K562 (cell line): ENCODE data around the gene DAPK1. TPM values are rescaled to one million over a fixed set of nuclear protein-coding genes. Genes with fewer than 3 reads are reported as not detected.

Experiments used
- CBFA2T3 ChIP-seq: fragments of 450-650 bp; IDR thresholded peaks from 2 replicates; pipeline ENCODE4 v1.6.1; 2017
- CBX2 ChIP-seq: fragments of 200-600 bp; sonication (generic); IDR thresholded peaks from one replicate; pipeline ENCODE4 v1.6.1; 2012; ENCODE audit warnings: mild to moderate bottlenecking, low read length, inconsistent platforms; ENCODE audit not compliant: insufficient read depth, poor library complexity, severe bottlenecking
- CEBPB ChIP-seq: fragments of 450-650 bp; IDR thresholded peaks from 2 replicates; pipeline ENCODE4 v1.6.1; 2016; ENCODE audit warnings: missing genetic modification characterization, missing compliant biosample characterization
- HCFC1 ChIP-seq: IDR thresholded peaks from 2 replicates; pipeline ENCODE4 v1.6.1; 2012; ENCODE audit warnings: low read depth, low read length, improper control_type of control experiment
- HDAC8 ChIP-seq: fragments of 450-650 bp; IDR thresholded peaks from 2 replicates; pipeline ENCODE4 v1.6.1; 2016; ENCODE audit warnings: mild to moderate bottlenecking, missing genetic modification characterization, moderate library complexity, missing compliant biosample characterization
- MAZ ChIP-seq, 2 experiments: fragments of 450-650 bp in 1 of 2; sonication (generic) in 1 of 2; formaldehyde crosslinking; IDR thresholded peaks in 1 of 2; conservative IDR thresholded peaks in 1 of 2; 2 replicates each; pipeline versions ENCODE4 v1.4.0 to v1.5.0; 2020; ENCODE audit warnings: mild to moderate bottlenecking in 1 of 2, missing genetic modification reagents in 1 of 2
- SMC3 ChIP-seq: conservative IDR thresholded peaks from 2 replicates; pipeline ENCODE4 v1.6.1; 2011; ENCODE audit warnings: low read depth, low read length, improper control_type of control experiment; ENCODE audit not compliant: insufficient read depth
- XRCC3 ChIP-seq: fragments of 450-650 bp; IDR thresholded peaks from 2 replicates; pipeline ENCODE4 v1.6.1; 2017; ENCODE audit warnings: mild to moderate bottlenecking, moderate library complexity
- ZNF134 ChIP-seq: fragments of 250-450 bp; sonication (Bioruptor Pico); conservative IDR thresholded peaks from 2 replicates; pipeline ENCODE4 v1.4.0; 2020
- ZNF175 ChIP-seq: fragments of 200-800 bp; sonication (Bioruptor generic); IDR thresholded peaks from 2 replicates; pipeline ENCODE4 v1.6.1; 2016; ENCODE audit warnings: low read depth, mild to moderate bottlenecking, missing genetic modification characterization, missing compliant biosample characterization
- ZNF436 ChIP-seq: fragments of 250-450, 450-650 bp; sonication (Bioruptor Pico); formaldehyde crosslinking; IDR thresholded peaks from 2 replicates; pipeline ENCODE4 v1.7.0; 2020; ENCODE audit warnings: mild to moderate bottlenecking
- ZSCAN32 ChIP-seq: fragments of 450-650 bp; formaldehyde crosslinking; IDR thresholded peaks from 2 replicates; pipeline ENCODE4 v1.4.0; 2020; ENCODE audit warnings: mild to moderate bottlenecking, moderate library complexity
- polyA plus RNA-seq, 8 experiments: library from polyadenylated mRNA; depleted of rRNA in 4 of 8; stranded (reverse) in 5 of 8; unstranded in 3 of 8; fragments of >200 nt; fragmentation: Nextera tagmentation in 2 of 8; fragmentation: Illumina TruSeq in 1 of 8; extraction: Ambion mirVana in 2 of 8; extraction: Trizol in 1 of 8; gene quantifications; 2 replicates each; pipeline versions ENCODE4 v1.2.1 to v1.2.3, GENCODE V29; 2011 to 2014; ENCODE audit warnings: inconsistent platforms in 1 of 8, missing spikeins in 1 of 8
- total RNA-seq, 7 experiments: library from RNA; depleted of rRNA in 6 of 7; stranded (reverse); fragments of >200 nt in 6 of 7; fragmentation: Illumina TruSeq in 2 of 7; extraction: Trizol in 2 of 7; gene quantifications; 2 replicates each; pipeline versions ENCODE4 v1.2.1 to v1.2.3, GENCODE V29; 2011 to 2021; ENCODE audit warnings: low replicate concordance in 1 of 7
- TF ChIP-seq, protein P1 (sequence below): fragments of 250-450 bp; sonication (Bioruptor Pico); IDR thresholded peaks from 2 replicates; pipeline ENCODE4 v1.5.0; 2021; ENCODE audit warnings: mild to moderate bottlenecking, borderline replicate concordance
- TF ChIP-seq, protein P2 (sequence below), 3 experiments: IDR thresholded peaks in 2 of 3; conservative IDR thresholded peaks in 1 of 3; 2 replicates each; pipeline ENCODE4 v1.5.1; 2011 to 2012; ENCODE audit warnings: low read length in 3 of 3, mild to moderate bottlenecking in 3 of 3, control low read depth in 2 of 3, improper control_type of control experiment in 1 of 3, inconsistent platforms in 1 of 3, low read depth in 1 of 3, mixed read lengths in 1 of 3, moderate library complexity in 1 of 3; ENCODE audit not compliant: insufficient read depth in 2 of 3
- TF ChIP-seq, protein P3 (sequence below): fragments of 250-450 bp; sonication (Bioruptor Pico); IDR thresholded peaks from 2 replicates; pipeline ENCODE4 v1.8.0; 2022; ENCODE audit warnings: moderate library complexity, mild to moderate bottlenecking, inconsistent platforms
- TF ChIP-seq, protein P4 (sequence below): fragments of 250-450 bp; sonication (Bioruptor Pico); IDR thresholded peaks from 2 replicates; pipeline ENCODE4 v1.8.0; 2022; ENCODE audit warnings: inconsistent platforms
- TF ChIP-seq, protein P5 (sequence below), 2 experiments: fragments of 450-650 bp; conservative IDR thresholded peaks; 2 replicates each; pipeline ENCODE4 v1.6.1; 2017; ENCODE audit warnings: mild to moderate bottlenecking in 2 of 2, moderate library complexity in 2 of 2

Gene DAPK1
- total and polyA plus RNA-seq, 9 of the 15 experiments (the other 6 are each of a cell fraction or from before 2014, with no cell fraction given), result 1.7 to 26.4 (median 15.8) TPM

DNA sequence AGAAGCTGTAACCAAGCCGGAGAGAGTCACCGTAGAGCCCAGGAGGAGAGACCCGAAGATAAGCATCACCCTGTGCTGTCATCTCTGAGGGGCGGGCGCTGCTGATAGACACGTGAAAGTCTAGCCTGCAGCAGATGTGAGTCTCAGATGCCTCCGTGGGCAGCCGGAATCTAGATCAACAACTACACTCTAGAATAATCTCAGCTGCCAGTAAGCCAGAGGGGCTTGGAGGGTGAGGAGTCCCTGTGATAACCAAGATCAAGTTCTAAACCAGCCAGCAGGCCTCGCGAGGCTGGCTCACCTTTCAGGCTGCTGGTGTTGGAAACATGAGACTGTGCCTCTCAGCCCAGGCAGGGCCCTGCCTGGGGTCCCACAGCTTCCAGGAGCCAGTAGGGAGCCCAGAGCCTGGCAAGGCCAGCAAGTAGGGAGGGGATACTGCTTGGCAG lies 54.1 kb downstream of the DAPK1 start (continued):
- TF ChIP-seq, protein P1, sequence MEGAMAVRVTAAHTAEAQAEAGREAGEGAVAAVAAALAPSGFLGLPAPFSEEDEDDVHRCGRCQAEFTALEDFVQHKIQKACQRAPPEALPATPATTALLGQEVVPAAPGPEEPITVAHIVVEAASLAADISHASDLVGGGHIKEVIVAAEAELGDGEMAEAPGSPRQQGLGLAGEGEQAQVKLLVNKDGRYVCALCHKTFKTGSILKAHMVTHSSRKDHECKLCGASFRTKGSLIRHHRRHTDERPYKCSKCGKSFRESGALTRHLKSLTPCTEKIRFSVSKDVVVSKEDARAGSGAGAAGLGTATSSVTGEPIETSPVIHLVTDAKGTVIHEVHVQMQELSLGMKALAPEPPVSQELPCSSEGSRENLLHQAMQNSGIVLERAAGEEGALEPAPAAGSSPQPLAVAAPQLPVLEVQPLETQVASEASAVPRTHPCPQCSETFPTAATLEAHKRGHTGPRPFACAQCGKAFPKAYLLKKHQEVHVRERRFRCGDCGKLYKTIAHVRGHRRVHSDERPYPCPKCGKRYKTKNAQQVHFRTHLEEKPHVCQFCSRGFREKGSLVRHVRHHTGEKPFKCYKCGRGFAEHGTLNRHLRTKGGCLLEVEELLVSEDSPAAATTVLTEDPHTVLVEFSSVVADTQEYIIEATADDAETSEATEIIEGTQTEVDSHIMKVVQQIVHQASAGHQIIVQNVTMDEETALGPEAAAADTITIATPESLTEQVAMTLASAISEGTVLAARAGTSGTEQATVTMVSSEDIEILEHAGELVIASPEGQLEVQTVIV (CRISPR knock-in tag), result no peak
- TF ChIP-seq CBFA2T3 (peak; percentile 93), ZNF436 (CRISPR knock-in tag) (no peak), MAZ (CRISPR knock-in tag; conservative IDR thresholded peaks at IDR 0.05 in 1 of 2, IDR thresholded peaks at IDR 0.05 in 1 of 2) (0 out of 4 replicates have a peak, but pooled peaks of 1 of the 2 experiments have one; percentile 17), HCFC1 (no peak), HDAC8 (no peak), ZNF134 (CRISPR knock-in tag) (no peak), XRCC3 (no peak), CEBPB (tag) (no peak), SMC3 (no peak), ZNF175 (CRISPR knock-in tag) (no peak), CBX2 (no peak), ZSCAN32 (CRISPR knock-in tag) (no peak)
- TF ChIP-seq, protein P2, sequence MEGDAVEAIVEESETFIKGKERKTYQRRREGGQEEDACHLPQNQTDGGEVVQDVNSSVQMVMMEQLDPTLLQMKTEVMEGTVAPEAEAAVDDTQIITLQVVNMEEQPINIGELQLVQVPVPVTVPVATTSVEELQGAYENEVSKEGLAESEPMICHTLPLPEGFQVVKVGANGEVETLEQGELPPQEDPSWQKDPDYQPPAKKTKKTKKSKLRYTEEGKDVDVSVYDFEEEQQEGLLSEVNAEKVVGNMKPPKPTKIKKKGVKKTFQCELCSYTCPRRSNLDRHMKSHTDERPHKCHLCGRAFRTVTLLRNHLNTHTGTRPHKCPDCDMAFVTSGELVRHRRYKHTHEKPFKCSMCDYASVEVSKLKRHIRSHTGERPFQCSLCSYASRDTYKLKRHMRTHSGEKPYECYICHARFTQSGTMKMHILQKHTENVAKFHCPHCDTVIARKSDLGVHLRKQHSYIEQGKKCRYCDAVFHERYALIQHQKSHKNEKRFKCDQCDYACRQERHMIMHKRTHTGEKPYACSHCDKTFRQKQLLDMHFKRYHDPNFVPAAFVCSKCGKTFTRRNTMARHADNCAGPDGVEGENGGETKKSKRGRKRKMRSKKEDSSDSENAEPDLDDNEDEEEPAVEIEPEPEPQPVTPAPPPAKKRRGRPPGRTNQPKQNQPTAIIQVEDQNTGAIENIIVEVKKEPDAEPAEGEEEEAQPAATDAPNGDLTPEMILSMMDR (IDR thresholded peaks at IDR 0.05 in 2 of 3, conservative IDR thresholded peaks at IDR 0.05 in 1 of 3; ENCODE audit: insufficient read depth in 2 of 3, low read depth in 1 of 3, low read length in 3 of 3), result no peak
- TF ChIP-seq, protein P3, sequence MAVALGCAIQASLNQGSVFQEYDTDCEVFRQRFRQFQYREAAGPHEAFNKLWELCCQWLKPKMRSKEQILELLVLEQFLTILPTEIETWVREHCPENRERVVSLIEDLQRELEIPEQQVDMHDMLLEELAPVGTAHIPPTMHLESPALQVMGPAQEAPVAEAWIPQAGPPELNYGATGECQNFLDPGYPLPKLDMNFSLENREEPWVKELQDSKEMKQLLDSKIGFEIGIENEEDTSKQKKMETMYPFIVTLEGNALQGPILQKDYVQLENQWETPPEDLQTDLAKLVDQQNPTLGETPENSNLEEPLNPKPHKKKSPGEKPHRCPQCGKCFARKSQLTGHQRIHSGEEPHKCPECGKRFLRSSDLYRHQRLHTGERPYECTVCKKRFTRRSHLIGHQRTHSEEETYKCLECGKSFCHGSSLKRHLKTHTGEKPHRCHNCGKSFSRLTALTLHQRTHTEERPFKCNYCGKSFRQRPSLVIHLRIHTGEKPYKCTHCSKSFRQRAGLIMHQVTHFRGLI (CRISPR knock-in tag), result no peak
- TF ChIP-seq, protein P4, sequence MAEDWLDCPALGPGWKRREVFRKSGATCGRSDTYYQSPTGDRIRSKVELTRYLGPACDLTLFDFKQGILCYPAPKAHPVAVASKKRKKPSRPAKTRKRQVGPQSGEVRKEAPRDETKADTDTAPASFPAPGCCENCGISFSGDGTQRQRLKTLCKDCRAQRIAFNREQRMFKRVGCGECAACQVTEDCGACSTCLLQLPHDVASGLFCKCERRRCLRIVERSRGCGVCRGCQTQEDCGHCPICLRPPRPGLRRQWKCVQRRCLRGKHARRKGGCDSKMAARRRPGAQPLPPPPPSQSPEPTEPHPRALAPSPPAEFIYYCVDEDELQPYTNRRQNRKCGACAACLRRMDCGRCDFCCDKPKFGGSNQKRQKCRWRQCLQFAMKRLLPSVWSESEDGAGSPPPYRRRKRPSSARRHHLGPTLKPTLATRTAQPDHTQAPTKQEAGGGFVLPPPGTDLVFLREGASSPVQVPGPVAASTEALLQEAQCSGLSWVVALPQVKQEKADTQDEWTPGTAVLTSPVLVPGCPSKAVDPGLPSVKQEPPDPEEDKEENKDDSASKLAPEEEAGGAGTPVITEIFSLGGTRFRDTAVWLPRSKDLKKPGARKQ (CRISPR knock-in tag), result no peak
- TF ChIP-seq, protein P5, sequence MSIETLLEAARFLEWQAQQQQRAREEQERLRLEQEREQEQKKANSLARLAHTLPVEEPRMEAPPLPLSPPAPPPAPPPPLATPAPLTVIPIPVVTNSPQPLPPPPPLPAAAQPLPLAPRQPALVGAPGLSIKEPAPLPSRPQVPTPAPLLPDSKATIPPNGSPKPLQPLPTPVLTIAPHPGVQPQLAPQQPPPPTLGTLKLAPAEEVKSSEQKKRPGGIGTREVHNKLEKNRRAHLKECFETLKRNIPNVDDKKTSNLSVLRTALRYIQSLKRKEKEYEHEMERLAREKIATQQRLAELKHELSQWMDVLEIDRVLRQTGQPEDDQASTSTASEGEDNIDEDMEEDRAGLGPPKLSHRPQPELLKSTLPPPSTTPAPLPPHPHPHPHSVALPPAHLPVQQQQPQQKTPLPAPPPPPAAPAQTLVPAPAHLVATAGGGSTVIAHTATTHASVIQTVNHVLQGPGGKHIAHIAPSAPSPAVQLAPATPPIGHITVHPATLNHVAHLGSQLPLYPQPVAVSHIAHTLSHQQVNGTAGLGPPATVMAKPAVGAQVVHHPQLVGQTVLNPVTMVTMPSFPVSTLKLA (conservative IDR thresholded peaks at IDR 0.05), result peak in 1 of 2 experiments; percentile 57; a peak in 2 of 4 replicates
